ENCODE results near the gene UVSSA.

UVSSA gene

DNA sequence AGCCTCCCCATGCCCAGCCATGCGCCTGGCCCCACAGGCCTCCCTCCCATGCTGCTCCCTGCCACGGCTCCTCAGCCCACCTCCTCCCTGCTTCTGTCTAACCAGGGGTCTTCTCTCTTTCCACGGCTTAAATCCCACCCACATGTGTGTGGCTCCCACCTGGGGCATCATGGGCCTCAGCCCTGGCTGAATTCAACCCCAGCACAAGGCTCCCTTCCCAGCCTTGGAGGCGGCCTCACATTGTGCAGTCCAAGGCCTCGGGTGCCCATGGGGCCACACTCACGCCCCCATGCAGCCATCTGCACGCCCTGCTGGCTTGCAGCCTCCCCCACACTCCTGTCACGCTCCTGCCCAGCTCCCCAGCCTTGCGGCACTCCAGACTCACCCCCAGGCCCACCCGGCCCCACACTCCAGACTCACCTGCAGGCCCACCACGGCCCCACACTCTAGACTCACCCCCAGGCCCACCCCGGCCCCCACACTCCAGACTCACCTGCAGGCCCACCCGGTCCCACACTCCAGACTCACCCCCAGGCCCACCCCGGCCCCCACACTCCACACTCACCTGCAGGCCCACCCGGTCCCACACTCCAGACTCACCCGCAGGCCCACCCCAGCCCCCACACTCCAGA, 30.4 kb upstream of the UVSSA start:
- H3K4me3 Mint-ChIP-seq: no peak overlapping the region
- peaks cover 96% of the 10 kb centered on the region for H3K36me3 Mint-ChIP-seq (ENCODE audit: low read depth)
- no peak overlapping the region for H3K27ac Mint-ChIP-seq
- peaks cover 1% of the 10 kb centered on the region for H3K4me1 Mint-ChIP-seq
- TF ChIP-seq, protein P1, sequence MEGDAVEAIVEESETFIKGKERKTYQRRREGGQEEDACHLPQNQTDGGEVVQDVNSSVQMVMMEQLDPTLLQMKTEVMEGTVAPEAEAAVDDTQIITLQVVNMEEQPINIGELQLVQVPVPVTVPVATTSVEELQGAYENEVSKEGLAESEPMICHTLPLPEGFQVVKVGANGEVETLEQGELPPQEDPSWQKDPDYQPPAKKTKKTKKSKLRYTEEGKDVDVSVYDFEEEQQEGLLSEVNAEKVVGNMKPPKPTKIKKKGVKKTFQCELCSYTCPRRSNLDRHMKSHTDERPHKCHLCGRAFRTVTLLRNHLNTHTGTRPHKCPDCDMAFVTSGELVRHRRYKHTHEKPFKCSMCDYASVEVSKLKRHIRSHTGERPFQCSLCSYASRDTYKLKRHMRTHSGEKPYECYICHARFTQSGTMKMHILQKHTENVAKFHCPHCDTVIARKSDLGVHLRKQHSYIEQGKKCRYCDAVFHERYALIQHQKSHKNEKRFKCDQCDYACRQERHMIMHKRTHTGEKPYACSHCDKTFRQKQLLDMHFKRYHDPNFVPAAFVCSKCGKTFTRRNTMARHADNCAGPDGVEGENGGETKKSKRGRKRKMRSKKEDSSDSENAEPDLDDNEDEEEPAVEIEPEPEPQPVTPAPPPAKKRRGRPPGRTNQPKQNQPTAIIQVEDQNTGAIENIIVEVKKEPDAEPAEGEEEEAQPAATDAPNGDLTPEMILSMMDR (IDR thresholded peaks at IDR 0.05): no peak
- DNase-seq: no peak
- H3K27me3 Mint-ChIP-seq (ENCODE audit: low read depth, poor library complexity): no peaks in the 10 kb centered on the region
- H3K9me3 Mint-ChIP-seq: peaks cover 52% of the 10 kb centered on the region

DNA sequence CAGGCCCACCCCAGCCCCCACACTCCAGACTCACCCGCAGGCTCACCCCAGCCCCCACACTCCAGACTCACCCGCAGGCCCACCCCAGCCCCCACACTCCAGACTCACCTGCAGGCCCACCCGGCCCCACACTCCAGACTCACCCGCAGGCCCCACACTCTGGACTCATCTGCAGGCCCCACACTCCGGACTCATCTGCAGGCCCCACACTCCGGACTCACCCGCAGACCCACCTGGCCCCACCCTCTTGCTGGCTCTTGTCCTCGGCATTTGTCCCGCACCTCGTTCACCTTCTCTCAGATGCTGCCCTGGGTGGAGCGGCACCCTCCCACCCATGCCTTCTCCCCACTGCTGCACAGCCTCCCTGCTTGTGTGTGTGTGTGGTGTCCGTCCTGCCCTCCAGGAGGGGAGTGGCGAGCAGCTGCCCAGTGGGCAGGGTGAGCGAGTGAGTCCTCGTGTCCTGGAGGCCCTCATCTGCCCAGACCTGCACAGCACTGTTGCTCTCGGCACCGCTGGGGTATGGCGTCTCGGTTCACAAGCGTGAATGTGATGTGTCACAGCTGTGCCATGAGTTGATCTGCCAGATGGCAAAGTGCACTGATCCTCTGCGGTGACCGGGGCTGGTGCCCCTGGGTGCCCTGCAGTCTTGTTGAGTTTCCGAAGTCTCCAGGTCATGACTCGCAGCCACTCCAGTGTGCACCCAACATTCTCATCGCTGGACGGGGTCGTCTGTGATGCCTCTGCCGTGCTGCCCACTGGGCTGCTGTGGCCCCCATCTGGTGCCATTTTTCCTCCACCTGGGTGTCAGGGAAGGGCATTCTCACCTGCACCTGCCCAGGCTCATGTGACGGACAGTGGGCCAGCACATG, 29.6 kb upstream of the UVSSA start:
- peaks cover 96% of the 10 kb centered on the region for H3K36me3 Mint-ChIP-seq (ENCODE audit: low read depth)
- TF ChIP-seq, protein P1 (IDR thresholded peaks at IDR 0.05): no peak
- DNase-seq: no peak
- peaks cover 52% of the 10 kb centered on the region for H3K9me3 Mint-ChIP-seq
- no peak overlapping the region for H3K27ac Mint-ChIP-seq
- H3K4me3 Mint-ChIP-seq: no peak overlapping the region
- no peaks in the 10 kb centered on the region for H3K27me3 Mint-ChIP-seq (ENCODE audit: low read depth, poor library complexity)
- H3K4me1 Mint-ChIP-seq: no peaks in the 10 kb centered on the region

DNA sequence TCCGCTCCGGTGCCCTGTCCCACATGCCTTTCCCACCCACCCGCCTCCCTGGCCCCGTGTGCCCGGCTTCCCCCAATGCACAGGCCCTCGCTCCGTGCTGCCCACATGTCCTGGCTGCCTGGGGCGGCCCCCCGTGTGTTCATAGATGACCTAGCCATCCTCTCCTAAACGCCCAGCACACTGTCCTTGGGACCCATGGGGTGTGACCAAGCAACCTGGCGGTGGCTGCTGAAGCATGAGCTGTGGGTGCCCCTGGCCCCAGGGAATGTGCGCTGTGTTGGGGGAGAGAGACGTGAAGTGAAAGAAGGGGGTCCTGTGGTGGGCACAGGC, 29.0 kb upstream of the UVSSA start:
- Mint-ChIP-seq H3K4me3 (no peak overlapping the region), H3K36me3 (ENCODE audit: low read depth) (peaks cover 93% of the 10 kb centered on the region), H3K4me1 (no peaks in the 10 kb centered on the region), H3K27ac (no peak overlapping the region), H3K9me3 (peaks cover 46% of the 10 kb centered on the region), H3K27me3 (ENCODE audit: low read depth, poor library complexity) (no peaks in the 10 kb centered on the region)
- no peak for DNase-seq
- TF ChIP-seq, protein P1 (IDR thresholded peaks at IDR 0.05): no peak

DNA sequence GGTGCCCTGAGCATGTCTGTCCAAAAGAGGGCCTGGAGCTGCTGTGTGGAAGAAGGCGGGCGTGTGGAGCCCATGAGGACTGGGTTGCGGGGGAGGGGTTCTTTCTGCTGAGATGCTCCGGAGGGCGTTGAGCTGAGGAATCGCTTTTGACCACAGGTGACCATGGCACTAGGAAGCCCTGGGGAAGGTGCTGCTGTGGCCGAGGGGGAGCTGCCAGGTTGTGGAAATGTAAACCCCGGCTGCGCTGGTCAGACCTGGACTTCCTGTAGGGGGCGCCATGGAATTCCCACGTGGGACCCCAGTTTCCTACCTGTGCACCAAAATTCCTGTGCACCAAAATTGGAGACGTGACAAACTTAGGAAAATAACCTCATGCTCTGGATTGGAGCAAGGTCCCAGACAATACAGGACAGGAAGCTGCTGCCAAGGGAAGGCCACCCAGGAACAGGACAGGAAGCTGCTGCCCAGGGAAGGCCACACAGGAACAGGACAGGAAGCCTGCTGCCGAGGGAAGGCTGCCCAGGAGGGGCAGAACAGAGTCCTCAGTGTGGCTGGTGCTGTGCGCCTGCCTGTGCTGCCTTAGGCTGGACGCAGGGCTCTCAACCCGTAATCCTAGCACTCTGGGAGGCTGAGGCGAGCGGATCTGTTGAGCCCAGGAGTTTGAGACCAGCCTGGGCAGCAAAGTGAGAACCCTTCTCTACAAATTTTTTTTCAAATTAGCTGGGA, 28.4 kb upstream of the UVSSA start:
- no peaks in the 10 kb centered on the region for H3K27me3 Mint-ChIP-seq (ENCODE audit: low read depth, poor library complexity)
- no peaks in the 10 kb centered on the region for H3K4me1 Mint-ChIP-seq
- peaks cover 90% of the 10 kb centered on the region for H3K36me3 Mint-ChIP-seq (ENCODE audit: low read depth)
- TF ChIP-seq, protein P1 (IDR thresholded peaks at IDR 0.05): no peak
- no peak overlapping the region for H3K4me3 Mint-ChIP-seq
- no peak for DNase-seq
- H3K27ac Mint-ChIP-seq: no peak overlapping the region
- peaks cover 39% of the 10 kb centered on the region for H3K9me3 Mint-ChIP-seq

DNA sequence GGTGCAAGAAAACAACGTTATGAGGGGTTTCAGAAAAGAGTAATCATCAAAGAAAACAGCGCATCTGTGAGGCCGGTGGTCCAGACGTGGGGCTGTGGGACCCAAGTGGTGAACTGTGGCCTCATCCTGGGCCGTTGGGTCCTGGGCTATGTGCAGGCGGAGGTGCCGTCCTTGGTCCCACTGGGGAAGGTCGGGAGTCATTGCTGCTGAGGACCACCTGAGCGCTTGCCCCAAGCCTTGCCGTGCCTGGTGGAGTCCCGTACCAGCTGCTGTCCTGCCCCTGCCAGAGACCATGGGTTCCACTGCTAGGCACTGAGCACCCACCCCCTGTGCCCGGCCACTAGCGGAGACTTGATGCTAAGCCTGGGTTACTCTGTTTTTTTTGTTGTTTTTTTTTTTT, 25.5 kb upstream of the UVSSA start:
- peaks cover 25% of the 10 kb centered on the region for H3K9me3 Mint-ChIP-seq
- H3K4me1 Mint-ChIP-seq: no peaks in the 10 kb centered on the region
- H3K4me3 Mint-ChIP-seq: no peak overlapping the region
- TF ChIP-seq, protein P1 (IDR thresholded peaks at IDR 0.05): no peak
- no peak overlapping the region for H3K27ac Mint-ChIP-seq
- peaks cover 65% of the 10 kb centered on the region for H3K36me3 Mint-ChIP-seq (ENCODE audit: low read depth)
- no peaks in the 10 kb centered on the region for H3K27me3 Mint-ChIP-seq (ENCODE audit: low read depth, poor library complexity)
- DNase-seq: no peak
